22Rv1 (cell line): ENCODE data around the gene ZNF662.

Experiments
- CTCF ChIP-seq: fragments of 450-650 bp; IDR thresholded peaks from 2 replicates; pipeline ENCODE4 v1.5.1; 2017; ENCODE audit warnings: mild to moderate bottlenecking
- ZFX ChIP-seq: fragments of 450-650 bp; IDR thresholded peaks from 2 replicates; pipeline ENCODE4 v1.6.1; 2017; ENCODE audit warnings: antibody characterized with exemption, borderline replicate concordance

DNA sequence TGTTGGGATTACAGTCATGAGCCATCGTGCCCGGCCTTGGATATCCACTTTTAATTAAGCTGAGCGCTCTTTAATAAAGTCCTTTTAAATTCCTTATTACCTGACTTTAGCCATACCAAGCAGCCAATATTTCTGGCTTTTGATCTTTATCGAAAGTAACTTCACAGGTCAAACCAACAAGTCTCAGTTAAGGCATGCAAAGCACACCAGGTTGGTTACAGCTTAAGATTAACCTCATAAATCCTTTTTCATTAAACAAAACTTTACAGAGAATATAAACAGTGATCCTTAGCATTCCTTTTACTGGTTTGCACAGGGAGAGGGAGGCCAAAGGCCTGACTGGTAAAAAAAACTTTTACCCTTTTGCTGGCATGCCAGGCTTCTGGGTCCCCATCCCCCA is 17.7 kb downstream of the ZNF662 start:
- TF ChIP-seq CTCF (no peak), ZFX (no peak)
